WERI-Rb-1 (cell line): Measurements from ENCODE around the gene GLUD2.
"Not testable (repeated sequence)": the region's sequence is repeated elsewhere in the genome, so short reads cannot be mapped to it uniquely, and the experiment has no call there.

Experiments
- DNase-seq: peaks from one replicate; pipeline ENCODE4 v3.0.0-alpha.2; 2020
- H3K27ac ChIP-seq: fragments of 250-450 bp; sonication (Bioruptor Pico); 2 replicates; pipeline ENCODE4 v1.5.1; 2020; ENCODE audit warnings: mild to moderate bottlenecking, moderate library complexity
- H3K27me3 ChIP-seq: fragments of 250-450 bp; sonication (Bioruptor Pico); 2 replicates; pipeline ENCODE4 v1.5.1; 2021; ENCODE audit warnings: mild to moderate bottlenecking, low read depth, moderate library complexity; ENCODE audit not compliant: insufficient read depth, severe bottlenecking
- H3K36me3 ChIP-seq: fragments of 250-450 bp; sonication (Bioruptor Pico); 2 replicates; pipeline ENCODE4 v1.5.1; 2020; ENCODE audit warnings: mild to moderate bottlenecking, moderate library complexity
- H3K4me3 ChIP-seq: 2 replicates; pipeline ENCODE4 v1.5.1; 2011; ENCODE audit warnings: low read depth, mild to moderate bottlenecking, control low read depth, low read length
- H3K9me3 ChIP-seq: fragments of 250-450 bp; sonication (Bioruptor Pico); 2 replicates; pipeline ENCODE4 v1.5.1; 2021; ENCODE audit warnings: mild to moderate bottlenecking, moderate library complexity; ENCODE audit not compliant: severe bottlenecking
- TF ChIP-seq, protein P1 (sequence below): IDR thresholded peaks from 2 replicates; pipeline ENCODE4 v1.5.1; 2011; ENCODE audit warnings: low read depth, mild to moderate bottlenecking, control low read depth, inconsistent platforms, low read length

The GLUD2 gene

GRCh38 chrX:121047441-121048419, at the start of gene GLUD2:
TSS of gene GLUD2 (plus strand) at chrX:121047610. CDS start at chrX:121047685, 75 bp downstream.
- H3K9me3 ChIP-seq, H3K27ac ChIP-seq, H3K4me3 ChIP-seq, H3K36me3 ChIP-seq, DNase-seq: not testable (repeated sequence)
- H3K27me3 ChIP-seq, result peaks cover 30% of the 10 kb centered on the region

DNA sequence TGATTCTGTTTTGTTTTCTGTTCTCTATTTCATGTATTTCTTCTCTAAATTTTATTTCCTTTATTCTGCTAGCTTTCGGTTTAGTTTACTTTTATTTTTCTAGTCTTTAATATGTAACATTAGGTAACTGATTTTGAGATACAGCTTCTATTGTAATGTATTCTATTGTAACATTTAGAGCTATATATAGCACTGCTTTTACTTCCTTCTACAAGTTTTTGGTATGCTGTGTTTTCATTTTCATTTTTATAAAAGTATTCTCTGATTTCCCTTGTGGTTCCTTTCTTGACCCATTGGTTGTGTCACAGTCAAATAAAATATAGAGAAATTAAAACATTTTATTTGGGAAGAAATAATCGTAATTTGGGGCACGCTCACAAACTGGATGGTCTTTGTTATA, 48.0 kb upstream of the GLUD2 start:
- no peak for DNase-seq
- TF ChIP-seq, protein P1, sequence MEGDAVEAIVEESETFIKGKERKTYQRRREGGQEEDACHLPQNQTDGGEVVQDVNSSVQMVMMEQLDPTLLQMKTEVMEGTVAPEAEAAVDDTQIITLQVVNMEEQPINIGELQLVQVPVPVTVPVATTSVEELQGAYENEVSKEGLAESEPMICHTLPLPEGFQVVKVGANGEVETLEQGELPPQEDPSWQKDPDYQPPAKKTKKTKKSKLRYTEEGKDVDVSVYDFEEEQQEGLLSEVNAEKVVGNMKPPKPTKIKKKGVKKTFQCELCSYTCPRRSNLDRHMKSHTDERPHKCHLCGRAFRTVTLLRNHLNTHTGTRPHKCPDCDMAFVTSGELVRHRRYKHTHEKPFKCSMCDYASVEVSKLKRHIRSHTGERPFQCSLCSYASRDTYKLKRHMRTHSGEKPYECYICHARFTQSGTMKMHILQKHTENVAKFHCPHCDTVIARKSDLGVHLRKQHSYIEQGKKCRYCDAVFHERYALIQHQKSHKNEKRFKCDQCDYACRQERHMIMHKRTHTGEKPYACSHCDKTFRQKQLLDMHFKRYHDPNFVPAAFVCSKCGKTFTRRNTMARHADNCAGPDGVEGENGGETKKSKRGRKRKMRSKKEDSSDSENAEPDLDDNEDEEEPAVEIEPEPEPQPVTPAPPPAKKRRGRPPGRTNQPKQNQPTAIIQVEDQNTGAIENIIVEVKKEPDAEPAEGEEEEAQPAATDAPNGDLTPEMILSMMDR, result no peak
- no peaks in the 10 kb centered on the region for H3K9me3 ChIP-seq
- no peak overlapping the region for H3K27ac ChIP-seq
- H3K27me3 ChIP-seq, result peaks cover 38% of the 10 kb centered on the region
- H3K36me3 ChIP-seq, result no peaks in the 10 kb centered on the region
- H3K4me3 ChIP-seq, result no peak overlapping the region

GRCh38 chrX:121000589-121000988, 46.8 kb upstream of the GLUD2 start:
- H3K36me3 ChIP-seq, result no peaks in the 10 kb centered on the region
- H3K9me3 ChIP-seq, result no peaks in the 10 kb centered on the region
- no peak for DNase-seq
- peaks cover 34% of the 10 kb centered on the region for H3K27me3 ChIP-seq
- H3K4me3 ChIP-seq, result no peak overlapping the region
- TF ChIP-seq, protein P1, result no peak
- no peak overlapping the region for H3K27ac ChIP-seq

DNA sequence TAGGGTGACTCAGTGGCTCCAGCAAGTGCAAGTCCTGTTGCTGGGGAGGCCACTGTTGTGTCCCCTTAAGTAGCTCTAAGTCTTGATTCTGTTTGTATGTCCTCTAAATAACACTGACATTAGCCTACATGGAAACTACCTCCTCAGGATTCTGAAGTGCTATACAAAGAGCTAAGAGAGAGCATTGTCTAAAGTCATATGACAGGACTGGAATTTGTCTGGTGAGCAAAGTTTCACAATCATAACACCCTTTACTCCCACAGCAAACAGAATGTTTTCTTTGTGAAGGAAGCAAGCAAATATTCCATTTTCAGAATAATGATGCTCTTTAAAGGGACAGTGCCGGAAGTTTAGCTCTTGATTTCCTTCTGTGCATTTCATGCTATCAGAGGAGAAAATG, 38.5 kb upstream of the GLUD2 start:
- no peak overlapping the region for H3K27ac ChIP-seq
- H3K9me3 ChIP-seq, result no peaks in the 10 kb centered on the region
- TF ChIP-seq, protein P1, result no peak
- H3K4me3 ChIP-seq, result no peak overlapping the region
- H3K27me3 ChIP-seq, result peaks cover 25% of the 10 kb centered on the region
- H3K36me3 ChIP-seq, result no peaks in the 10 kb centered on the region
- DNase-seq, result no peak

- Histone ChIP-seq H3K27me3 (peaks cover 22% of the 10 kb centered on the region), H3K27ac (no peak overlapping the region), H3K36me3 (no peaks in the 10 kb centered on the region), H3K4me3 (no peak overlapping the region), H3K9me3 (no peaks in the 10 kb centered on the region)
- no peak for DNase-seq
- TF ChIP-seq, protein P1, result no peak
These were observed 37.6 kb upstream of the GLUD2 start for GRCh38 chrX:121009764-121010163.

DNA sequence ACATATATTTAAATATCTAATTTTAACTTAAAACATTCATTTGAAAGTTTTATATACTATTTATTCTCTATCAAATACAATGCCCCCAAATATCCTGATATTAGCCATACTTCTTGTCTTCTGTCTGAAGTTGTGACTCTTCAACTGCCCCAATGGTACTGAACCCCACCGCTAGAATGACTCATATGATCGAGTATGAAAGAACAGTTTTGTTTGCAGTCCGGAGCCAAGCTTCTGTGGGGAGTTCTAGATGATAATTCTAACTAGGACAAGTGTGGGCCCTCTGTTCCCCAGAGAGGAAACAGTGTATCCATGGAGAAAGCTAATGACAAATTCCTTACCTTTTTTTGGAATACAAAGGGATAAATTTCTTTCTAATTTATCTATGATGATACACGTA, 37.2 kb upstream of the GLUD2 start:
- H3K4me3 ChIP-seq, result no peak overlapping the region
- TF ChIP-seq, protein P1, result no peak
- no peak for DNase-seq
- H3K27me3 ChIP-seq, result peaks cover 19% of the 10 kb centered on the region
- H3K9me3 ChIP-seq, result no peaks in the 10 kb centered on the region
- H3K27ac ChIP-seq, result no peak overlapping the region
- H3K36me3 ChIP-seq, result no peaks in the 10 kb centered on the region
